22Rv1 (cell line): ENCODE results near the gene BABAM2.

Experiments used
- H3K27ac ChIP-seq: fragments of 450-650 bp; 2 replicates; pipeline ENCODE4 v1.5.1; 2017
- CTCF ChIP-seq: fragments of 450-650 bp; IDR thresholded peaks from 2 replicates; pipeline ENCODE4 v1.5.1; 2017; ENCODE audit warnings: mild to moderate bottlenecking
- ZFX ChIP-seq: fragments of 450-650 bp; IDR thresholded peaks from 2 replicates; pipeline ENCODE4 v1.6.1; 2017; ENCODE audit warnings: antibody characterized with exemption, borderline replicate concordance

The BABAM2 gene

GRCh38 chr2:28093768-28094167 lies 203.2 kb downstream of the BABAM2 start:
- TF ChIP-seq CTCF, result no peak

GRCh38 chr2:28094739-28095138 lies 204.2 kb downstream of the BABAM2 start:
- no peak for TF ChIP-seq CTCF
- no peak for TF ChIP-seq ZFX
- no peak overlapping the region for H3K27ac ChIP-seq

More at GRCh38 chr2:28093768-28094167, 203.2 kb downstream of the BABAM2 start:
- H3K27ac ChIP-seq, result no peak overlapping the region

- no peak overlapping the region for H3K27ac ChIP-seq
- TF ChIP-seq ZFX (no peak), CTCF (no peak)
These were observed 205.1 kb downstream of the BABAM2 start for GRCh38 chr2:28095622-28096021.

- H3K27ac ChIP-seq, result no peak overlapping the region
- no peak for TF ChIP-seq ZFX
- TF ChIP-seq CTCF, result no peak
These were observed 205.9 kb downstream of the BABAM2 start for GRCh38 chr2:28096421-28096820.

GRCh38 chr2:28098501-28099225 lies 208.1 kb downstream of the BABAM2 start:
- no peak overlapping the region for H3K27ac ChIP-seq
- TF ChIP-seq CTCF (no peak), ZFX (no peak)

- no peak overlapping the region for H3K27ac ChIP-seq
- no peak for TF ChIP-seq ZFX
- TF ChIP-seq CTCF, result no peak
These were observed 210.6 kb downstream of the BABAM2 start for GRCh38 chr2:28101123-28101522.

- TF ChIP-seq ZFX (no peak), CTCF (no peak)
- H3K27ac ChIP-seq, result no peak overlapping the region
These were observed 211.4 kb downstream of the BABAM2 start for GRCh38 chr2:28101892-28102291.
